MM.1S (cell line): ENCODE data around the gene FOXK1.

Experiments used
- CTCF ChIP-seq: fragments of 300-600 bp; sonication (generic); IDR thresholded peaks from 2 replicates; pipeline ENCODE4 v1.5.1; 2016; ENCODE audit warnings: antibody characterized with exemption, low read length, mixed read lengths
- EZH2phosphoT487 ChIP-seq: fragments of 300-600 bp; sonication (generic); IDR thresholded peaks from 2 replicates; pipeline ENCODE4 v1.6.1; 2018; ENCODE audit warnings: antibody characterized with exemption, low read length

- TF ChIP-seq EZH2phosphoT487 (no peak), CTCF (no peak)
Observed at GRCh38 chr7:4816419-4817080, 134.5 kb downstream of the FOXK1 start.
